GM10847 (cell line): Measurements from ENCODE around the gene ZBTB20.

Experiments used
- POLR2A ChIP-seq: IDR thresholded peaks from 2 replicates; pipeline ENCODE4 v1.6.1; 2011; ENCODE audit not compliant: insufficient read length; ENCODE audit errors: extremely low read depth

Gene ZBTB20

GRCh38 chr3:114858329-114858728 is 288.8 kb downstream of the ZBTB20 start:
- TF ChIP-seq POLR2A = no peak

GRCh38 chr3:114857299-114857701 is 289.8 kb downstream of the ZBTB20 start:
- TF ChIP-seq POLR2A = no peak

DNA sequence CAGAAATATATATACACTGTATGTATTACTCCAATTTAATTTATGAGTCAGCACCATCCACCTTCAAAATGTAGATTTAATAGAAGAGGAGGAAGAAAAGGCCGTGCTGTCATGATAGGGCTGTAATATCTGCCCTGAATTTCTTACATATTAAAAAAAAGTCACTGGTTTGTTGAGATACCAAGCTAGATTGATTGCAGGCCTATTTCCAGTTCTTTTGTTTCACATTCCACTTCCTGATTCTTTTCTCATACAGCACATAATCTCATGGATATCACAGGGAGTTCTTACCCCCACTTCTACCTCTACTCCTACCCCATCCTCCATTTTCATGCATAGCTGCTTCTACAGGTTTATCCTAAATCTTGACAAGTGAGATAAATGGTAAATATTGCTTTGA is 290.3 kb downstream of the ZBTB20 start:
- no peak for TF ChIP-seq POLR2A

GRCh38 chr3:114855839-114856238 is 291.2 kb downstream of the ZBTB20 start:
- TF ChIP-seq POLR2A = no peak

GRCh38 chr3:114852966-114853365 is 294.1 kb downstream of the ZBTB20 start:
- no peak for TF ChIP-seq POLR2A

DNA sequence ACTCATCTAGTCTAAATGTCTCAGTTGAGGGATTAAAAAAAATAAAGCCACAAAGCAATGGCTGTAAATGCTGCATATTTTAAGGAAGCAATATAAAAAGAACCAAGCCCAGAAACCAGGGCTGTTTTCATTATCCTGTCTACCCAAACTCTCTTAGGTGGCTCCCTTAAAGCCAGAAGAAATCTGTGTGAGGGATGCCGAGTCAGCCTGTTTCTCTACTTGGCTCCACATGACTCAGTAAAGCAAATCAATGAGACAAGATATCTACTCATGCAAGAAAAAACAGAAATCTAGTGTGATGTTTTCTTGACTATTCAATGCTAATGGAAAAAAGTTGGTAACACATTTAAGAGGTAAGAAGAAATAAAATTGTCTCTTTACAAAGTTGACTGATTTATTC is 296.2 kb downstream of the ZBTB20 start:
- no peak for TF ChIP-seq POLR2A

- TF ChIP-seq POLR2A = no peak
These were observed 298.3 kb downstream of the ZBTB20 start for GRCh38 chr3:114848643-114849350.

- TF ChIP-seq POLR2A = no peak
These were observed 299.0 kb downstream of the ZBTB20 start for GRCh38 chr3:114848082-114848481.

DNA sequence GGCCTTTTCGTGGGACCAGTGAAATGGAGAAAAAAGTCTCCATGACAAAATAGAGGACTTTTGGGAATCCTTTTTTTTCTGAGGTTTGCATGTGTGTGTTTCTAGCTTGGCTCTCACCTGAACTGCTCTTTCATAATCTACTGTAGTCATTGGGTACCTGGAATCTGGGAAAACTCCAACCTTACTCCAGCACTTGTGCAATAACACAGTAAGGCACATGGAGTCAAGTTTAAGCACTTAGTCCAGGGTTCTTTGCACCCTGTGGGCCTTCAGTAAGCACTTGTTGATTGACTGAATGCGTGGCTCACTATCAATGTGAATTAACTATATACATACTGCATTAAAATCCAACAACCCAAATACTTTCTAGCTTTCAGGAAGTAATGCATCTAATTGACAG is 299.5 kb downstream of the ZBTB20 start:
- no peak for TF ChIP-seq POLR2A

DNA sequence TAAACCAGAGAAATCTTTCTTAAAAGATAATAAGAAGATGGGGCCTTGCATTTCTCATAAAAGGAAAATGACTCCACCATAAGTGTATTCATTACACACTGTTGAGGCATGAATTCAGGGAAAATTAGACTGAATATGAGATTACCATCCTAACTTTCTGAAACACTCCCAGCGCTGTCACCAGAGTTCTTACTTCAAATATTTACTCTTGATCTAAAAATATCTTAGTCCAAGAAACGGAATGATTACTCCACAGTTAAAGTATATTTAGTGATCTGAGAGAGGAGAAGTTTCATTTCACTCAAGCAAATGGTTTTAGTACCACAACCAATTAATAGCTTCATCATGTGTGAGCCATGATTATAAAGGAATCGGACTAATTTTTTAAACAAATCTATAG is 300.3 kb downstream of the ZBTB20 start:
- TF ChIP-seq POLR2A = no peak

GRCh38 chr3:114846252-114846651 is 300.8 kb downstream of the ZBTB20 start:
- TF ChIP-seq POLR2A = no peak

GRCh38 chr3:114841515-114841914 is 305.6 kb downstream of the ZBTB20 start:
- TF ChIP-seq POLR2A = no peak

GRCh38 chr3:114839476-114839875 is 307.6 kb downstream of the ZBTB20 start:
- TF ChIP-seq POLR2A = no peak

DNA sequence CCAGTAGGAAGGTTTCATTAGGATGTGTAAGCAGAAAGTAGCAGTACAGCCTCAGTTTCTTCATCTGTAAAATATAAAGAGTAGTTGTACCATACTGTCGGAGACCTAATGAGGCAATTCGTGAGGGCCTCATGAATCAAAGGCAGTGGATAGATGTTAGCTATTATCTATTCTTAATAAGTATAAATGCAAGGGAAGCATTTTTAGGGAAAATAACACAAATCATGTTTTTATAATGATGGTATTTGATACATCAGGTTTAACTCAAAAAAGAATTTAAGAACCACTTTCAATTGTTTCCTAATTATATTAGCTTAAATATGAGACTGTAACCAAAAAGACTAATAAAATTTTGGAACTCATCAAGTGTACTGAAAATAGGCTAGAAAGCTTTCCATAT is 309.1 kb downstream of the ZBTB20 start:
- no peak for TF ChIP-seq POLR2A

DNA sequence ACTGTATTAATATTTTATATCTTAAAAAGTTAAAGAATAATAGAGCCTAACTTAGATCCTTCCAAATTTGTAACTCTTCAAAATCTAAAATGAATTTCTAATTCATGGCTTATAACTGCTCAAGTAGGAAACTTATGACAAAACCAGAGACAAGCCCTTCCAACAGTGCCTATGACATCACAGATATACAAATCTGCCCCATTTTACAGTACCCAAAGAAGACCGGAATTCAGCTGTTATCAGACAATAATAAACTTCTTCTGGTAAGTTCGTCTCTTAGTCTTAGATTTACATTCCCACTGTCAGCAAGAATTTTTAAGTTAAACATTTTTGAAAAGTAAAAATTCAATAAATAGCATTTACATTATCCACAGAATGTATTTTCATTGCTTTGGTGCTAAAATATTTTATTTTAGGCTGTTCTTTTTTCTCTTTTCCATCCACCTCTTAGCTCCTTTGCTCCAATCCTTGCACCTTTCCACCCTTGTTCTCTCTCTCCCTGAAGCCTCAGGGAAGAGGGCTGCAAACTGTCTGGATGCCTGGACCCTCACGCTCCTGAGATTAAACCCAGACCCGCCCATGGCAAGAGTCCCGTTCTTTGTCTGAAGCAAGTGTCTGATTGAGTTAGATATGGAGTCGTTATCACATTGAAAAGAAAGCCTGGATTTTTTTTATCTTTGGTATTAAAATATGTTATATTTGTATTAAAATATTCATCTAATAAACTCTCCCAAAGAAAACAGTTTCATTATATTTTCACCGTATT is 312.7 kb downstream of the ZBTB20 start:
- TF ChIP-seq POLR2A = no peak

DNA sequence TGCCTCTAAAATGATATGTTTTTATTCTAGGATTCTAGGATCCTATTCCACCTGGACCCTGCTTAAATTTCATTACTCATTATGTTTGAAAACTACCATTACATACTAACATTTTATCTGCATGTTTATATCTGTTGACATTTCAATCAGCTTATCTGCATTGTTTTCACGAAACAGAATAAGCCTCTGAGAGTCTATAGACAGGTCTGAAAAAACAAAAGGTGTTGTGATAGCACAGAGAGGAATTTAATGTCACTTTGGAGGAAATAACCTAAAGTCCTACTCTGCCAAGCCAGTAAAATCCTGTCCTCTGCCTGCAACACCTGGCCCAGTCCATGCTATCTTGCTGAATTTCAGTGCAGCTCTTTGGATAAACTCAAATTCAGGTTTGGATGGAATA is 315.2 kb downstream of the ZBTB20 start:
- no peak for TF ChIP-seq POLR2A

GRCh38 chr3:114830652-114831051 is 316.4 kb downstream of the ZBTB20 start:
- TF ChIP-seq POLR2A = no peak
